ENCODE measurements around the gene UBE2QL1.

The UBE2QL1 gene

GRCh38 chr5:6488021-6488420, 39.4 kb downstream of the UBE2QL1 start:
- H3K9me3 ChIP-seq (ENCODE audit: control insufficient read depth, low read length), result no peaks in the 10 kb centered on the region
- H3K9ac ChIP-seq (ENCODE audit: low read length), result no peak overlapping the region
- no peaks in the 10 kb centered on the region for H3K27me3 ChIP-seq (ENCODE audit: control insufficient read depth, insufficient read depth, low read length)
- no peak overlapping the region for H3K4me3 ChIP-seq (ENCODE audit: low read length)
- H3K4me1 ChIP-seq (ENCODE audit: control insufficient read depth, insufficient read depth, low read length), result no peaks in the 10 kb centered on the region
- H3K36me3 ChIP-seq (ENCODE audit: control insufficient read depth, insufficient read depth, low read length), result no peaks in the 10 kb centered on the region

- Histone ChIP-seq H3K9ac (ENCODE audit: low read length) (no peak overlapping the region), H3K9me3 (ENCODE audit: control insufficient read depth, low read length) (no peaks in the 10 kb centered on the region), H3K27me3 (ENCODE audit: control insufficient read depth, insufficient read depth, low read length) (no peaks in the 10 kb centered on the region), H3K36me3 (ENCODE audit: control insufficient read depth, insufficient read depth, low read length) (no peaks in the 10 kb centered on the region), H3K4me1 (ENCODE audit: control insufficient read depth, insufficient read depth, low read length) (no peaks in the 10 kb centered on the region), H3K4me3 (ENCODE audit: low read length) (no peak overlapping the region)
Measured at GRCh38 chr5:6489643-6490185, 41.1 kb downstream of the UBE2QL1 start.

GRCh38 chr5:6490246-6490645, 41.6 kb downstream of the UBE2QL1 start:
- no peak overlapping the region for H3K9ac ChIP-seq (ENCODE audit: low read length)
- H3K27me3 ChIP-seq (ENCODE audit: control insufficient read depth, insufficient read depth, low read length), result no peaks in the 10 kb centered on the region
- peaks cover 4% of the 10 kb centered on the region for H3K4me1 ChIP-seq (ENCODE audit: control insufficient read depth, insufficient read depth, low read length)
- H3K36me3 ChIP-seq (ENCODE audit: control insufficient read depth, insufficient read depth, low read length), result no peaks in the 10 kb centered on the region
- no peaks in the 10 kb centered on the region for H3K9me3 ChIP-seq (ENCODE audit: control insufficient read depth, low read length)
- no peak overlapping the region for H3K4me3 ChIP-seq (ENCODE audit: low read length)

DNA sequence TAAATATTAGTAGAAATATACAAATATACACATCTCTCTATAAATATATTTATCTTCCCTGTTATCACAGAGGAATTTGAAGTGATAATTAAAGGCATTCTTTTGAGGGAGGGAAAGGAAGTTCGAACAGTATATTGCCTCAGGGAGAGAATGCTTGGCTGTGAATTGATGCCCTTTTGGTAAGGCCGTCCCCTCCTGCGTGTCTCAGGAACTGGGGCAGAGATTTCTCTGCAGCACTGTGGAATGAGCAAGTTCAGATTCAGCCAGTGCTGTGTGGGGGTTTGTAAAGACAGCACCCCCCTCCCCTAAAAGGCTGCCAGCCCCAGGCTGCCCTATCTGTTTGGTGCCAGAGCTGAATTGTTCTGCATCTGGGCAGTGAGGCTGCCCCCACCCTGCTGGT, 42.0 kb downstream of the UBE2QL1 start:
- Histone ChIP-seq H3K4me1 (ENCODE audit: control insufficient read depth, insufficient read depth, low read length) (peaks cover 6% of the 10 kb centered on the region), H3K36me3 (ENCODE audit: control insufficient read depth, insufficient read depth, low read length) (no peaks in the 10 kb centered on the region), H3K27me3 (ENCODE audit: control insufficient read depth, insufficient read depth, low read length) (no peaks in the 10 kb centered on the region), H3K9ac (ENCODE audit: low read length) (no peak overlapping the region), H3K9me3 (ENCODE audit: control insufficient read depth, low read length) (no peaks in the 10 kb centered on the region), H3K4me3 (ENCODE audit: low read length) (no peak overlapping the region)

DNA sequence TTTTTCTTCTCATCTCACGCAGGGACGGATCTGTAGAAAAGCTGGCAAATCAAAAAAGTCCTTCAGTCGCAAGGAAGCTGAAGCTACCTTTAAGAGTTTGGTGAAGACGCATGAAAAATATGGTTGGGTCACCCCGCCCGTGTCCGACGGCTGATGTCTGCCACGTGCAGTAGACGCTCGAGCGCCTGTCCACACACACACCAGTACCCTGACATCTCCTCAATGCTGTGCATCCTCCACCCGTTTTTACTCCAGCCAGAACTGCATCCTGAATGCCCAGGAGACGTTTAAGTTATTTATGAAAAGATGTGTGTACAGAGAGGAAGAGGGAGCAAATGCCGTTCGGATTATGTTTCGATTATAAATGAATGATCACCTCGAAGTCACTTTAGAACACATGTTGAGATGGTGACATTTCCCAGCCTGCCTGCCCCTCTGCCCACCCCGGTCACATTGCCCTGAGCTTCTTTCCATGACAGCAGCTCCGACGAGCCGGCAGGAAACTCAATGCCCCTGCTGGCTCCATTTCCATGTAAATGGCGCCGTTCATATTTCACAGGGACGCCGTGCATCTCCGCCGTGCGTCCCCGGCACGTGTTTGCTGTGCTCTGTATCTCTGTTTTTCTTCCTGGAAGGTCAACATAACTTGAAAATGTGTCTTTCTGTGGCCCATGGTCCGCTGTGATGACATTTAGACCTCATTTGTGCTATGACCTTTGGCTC, 42.7 kb downstream of the UBE2QL1 start:
- H3K9ac ChIP-seq (ENCODE audit: low read length), result no peak overlapping the region
- H3K9me3 ChIP-seq (ENCODE audit: control insufficient read depth, low read length), result no peaks in the 10 kb centered on the region
- peaks cover 6% of the 10 kb centered on the region for H3K4me1 ChIP-seq (ENCODE audit: control insufficient read depth, insufficient read depth, low read length)
- no peaks in the 10 kb centered on the region for H3K27me3 ChIP-seq (ENCODE audit: control insufficient read depth, insufficient read depth, low read length)
- no peak overlapping the region for H3K4me3 ChIP-seq (ENCODE audit: low read length)
- H3K36me3 ChIP-seq (ENCODE audit: control insufficient read depth, insufficient read depth, low read length), result no peaks in the 10 kb centered on the region

DNA sequence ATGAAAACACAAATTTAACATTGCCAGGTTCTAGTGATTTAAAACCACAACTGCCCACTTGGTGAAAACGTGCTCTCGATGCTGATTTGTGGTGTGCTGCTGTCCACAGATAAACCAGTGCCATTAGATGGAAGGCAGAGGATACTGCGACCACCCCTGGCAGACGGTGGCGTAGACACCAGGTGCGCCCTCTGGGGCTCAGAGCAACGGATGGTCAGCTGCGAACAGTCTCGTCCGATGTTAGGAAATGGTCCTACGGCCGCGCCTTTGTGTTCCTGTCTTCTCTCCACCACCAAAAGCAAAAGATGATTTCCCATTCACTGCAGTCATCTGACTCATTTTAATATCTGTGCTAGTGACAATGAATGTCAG, 43.2 kb downstream of the UBE2QL1 start:
- no peaks in the 10 kb centered on the region for H3K27me3 ChIP-seq (ENCODE audit: control insufficient read depth, insufficient read depth, low read length)
- H3K4me1 ChIP-seq (ENCODE audit: control insufficient read depth, insufficient read depth, low read length), result peaks cover 6% of the 10 kb centered on the region
- H3K36me3 ChIP-seq (ENCODE audit: control insufficient read depth, insufficient read depth, low read length), result no peaks in the 10 kb centered on the region
- no peak overlapping the region for H3K4me3 ChIP-seq (ENCODE audit: low read length)
- H3K9me3 ChIP-seq (ENCODE audit: control insufficient read depth, low read length), result no peaks in the 10 kb centered on the region
- H3K9ac ChIP-seq (ENCODE audit: low read length), result no peak overlapping the region

GRCh38 chr5:6492934-6493333, 44.3 kb downstream of the UBE2QL1 start:
- Histone ChIP-seq H3K9me3 (ENCODE audit: control insufficient read depth, low read length) (no peaks in the 10 kb centered on the region), H3K4me3 (ENCODE audit: low read length) (no peak overlapping the region), H3K27me3 (ENCODE audit: control insufficient read depth, insufficient read depth, low read length) (no peaks in the 10 kb centered on the region), H3K9ac (ENCODE audit: low read length) (no peak overlapping the region), H3K36me3 (ENCODE audit: control insufficient read depth, insufficient read depth, low read length) (no peaks in the 10 kb centered on the region), H3K4me1 (ENCODE audit: control insufficient read depth, insufficient read depth, low read length) (peaks cover 6% of the 10 kb centered on the region)

DNA sequence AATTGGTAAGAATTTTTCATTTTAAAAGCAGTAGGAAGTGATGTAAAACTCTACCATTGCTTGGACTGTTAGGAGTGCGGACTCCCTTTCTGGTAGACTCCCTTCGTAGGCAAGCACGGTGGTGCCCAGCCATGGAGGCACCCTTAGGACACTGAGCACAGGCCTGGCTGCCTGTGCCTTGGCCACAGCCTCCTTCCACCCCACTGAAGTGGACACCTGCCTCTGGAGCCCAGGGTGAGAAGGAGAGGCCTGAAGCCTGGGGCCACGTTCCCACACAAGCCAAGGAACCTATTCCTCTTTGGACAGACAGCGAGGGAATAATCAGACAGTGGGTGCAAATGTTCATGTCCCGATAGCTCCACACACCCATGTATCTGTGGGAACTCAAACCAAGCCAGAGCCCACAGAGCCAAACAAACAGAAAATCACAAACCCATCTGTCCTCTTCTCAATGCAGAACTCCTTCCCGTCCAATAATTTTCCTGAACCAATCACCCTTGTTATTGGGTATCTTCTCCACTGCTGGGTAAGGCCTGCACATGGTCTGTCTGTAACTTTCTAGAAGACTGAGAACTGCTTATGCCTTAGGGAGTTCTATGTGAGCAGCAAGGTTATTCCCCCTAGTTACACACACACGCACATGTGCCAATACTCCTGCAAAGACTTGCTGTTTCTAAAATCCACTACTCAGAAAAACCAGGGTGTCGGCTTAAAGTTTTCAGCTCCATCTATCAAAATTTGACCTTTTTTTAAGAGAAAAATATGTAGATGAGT, 45.2 kb downstream of the UBE2QL1 start:
- peaks cover 6% of the 10 kb centered on the region for H3K4me1 ChIP-seq (ENCODE audit: control insufficient read depth, insufficient read depth, low read length)

DNA sequence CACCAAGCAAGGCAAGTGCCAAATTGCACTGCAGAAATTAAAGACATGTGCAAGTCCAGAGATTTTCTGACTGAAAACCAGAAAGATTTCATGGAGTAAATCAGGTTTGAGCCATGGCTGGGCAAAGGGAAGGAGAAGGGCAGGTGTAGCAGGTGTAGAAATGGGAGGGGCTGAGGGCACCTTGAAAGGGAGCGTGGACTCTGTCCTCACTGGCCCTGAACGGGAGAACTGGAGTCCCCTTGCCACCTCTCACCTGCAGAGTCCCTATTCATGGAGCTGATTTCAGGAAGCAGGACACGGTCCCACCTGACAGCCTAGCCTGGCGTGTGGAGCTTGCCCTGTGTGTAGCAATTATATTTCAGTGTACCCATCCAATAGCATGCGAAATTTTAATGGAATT, 46.3 kb downstream of the UBE2QL1 start:
- no peaks in the 10 kb centered on the region for H3K27me3 ChIP-seq (ENCODE audit: control insufficient read depth, insufficient read depth, low read length)
- no peaks in the 10 kb centered on the region for H3K9me3 ChIP-seq (ENCODE audit: control insufficient read depth, low read length)
- H3K4me1 ChIP-seq (ENCODE audit: control insufficient read depth, insufficient read depth, low read length), result peaks cover 6% of the 10 kb centered on the region
- no peak overlapping the region for H3K4me3 ChIP-seq (ENCODE audit: low read length)
- no peaks in the 10 kb centered on the region for H3K36me3 ChIP-seq (ENCODE audit: control insufficient read depth, insufficient read depth, low read length)
- H3K9ac ChIP-seq (ENCODE audit: low read length), result no peak overlapping the region

More for the DNA sequence above, 45.2 kb downstream of the UBE2QL1 start:
- Histone ChIP-seq H3K9ac (ENCODE audit: low read length) (no peak overlapping the region), H3K9me3 (ENCODE audit: control insufficient read depth, low read length) (no peaks in the 10 kb centered on the region), H3K4me3 (ENCODE audit: low read length) (no peak overlapping the region), H3K27me3 (ENCODE audit: control insufficient read depth, insufficient read depth, low read length) (no peaks in the 10 kb centered on the region), H3K36me3 (ENCODE audit: control insufficient read depth, insufficient read depth, low read length) (no peaks in the 10 kb centered on the region)

- Histone ChIP-seq H3K9me3 (ENCODE audit: control insufficient read depth, low read length) (no peaks in the 10 kb centered on the region), H3K36me3 (ENCODE audit: control insufficient read depth, insufficient read depth, low read length) (no peaks in the 10 kb centered on the region), H3K4me1 (ENCODE audit: control insufficient read depth, insufficient read depth, low read length) (peaks cover 6% of the 10 kb centered on the region), H3K9ac (ENCODE audit: low read length) (no peak overlapping the region), H3K4me3 (ENCODE audit: low read length) (no peak overlapping the region), H3K27me3 (ENCODE audit: control insufficient read depth, insufficient read depth, low read length) (no peaks in the 10 kb centered on the region)
Measured at GRCh38 chr5:6495433-6496206, 47.0 kb downstream of the UBE2QL1 start.

DNA sequence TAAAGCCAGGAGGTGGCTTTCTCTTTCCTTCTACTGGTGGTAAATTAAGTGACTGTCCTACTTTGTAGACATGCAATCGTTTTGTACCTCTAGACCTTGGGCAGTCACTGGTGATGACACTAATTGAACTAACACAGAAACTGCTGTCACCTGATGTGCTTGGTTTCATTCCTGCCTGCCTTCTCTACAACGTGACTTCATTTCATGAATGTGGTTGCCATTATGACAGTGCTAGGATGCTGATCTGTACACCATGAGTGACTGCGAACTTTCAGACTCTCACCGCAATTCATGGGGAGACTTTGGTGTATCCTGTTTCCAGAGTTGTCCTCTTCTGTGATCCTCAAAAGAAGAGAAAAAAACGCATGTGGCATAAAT, 47.5 kb downstream of the UBE2QL1 start:
- no peaks in the 10 kb centered on the region for H3K27me3 ChIP-seq (ENCODE audit: control insufficient read depth, insufficient read depth, low read length)
- no peak overlapping the region for H3K9ac ChIP-seq (ENCODE audit: low read length)
- H3K4me1 ChIP-seq (ENCODE audit: control insufficient read depth, insufficient read depth, low read length), result peaks cover 6% of the 10 kb centered on the region
- no peaks in the 10 kb centered on the region for H3K36me3 ChIP-seq (ENCODE audit: control insufficient read depth, insufficient read depth, low read length)
- no peaks in the 10 kb centered on the region for H3K9me3 ChIP-seq (ENCODE audit: control insufficient read depth, low read length)
- H3K4me3 ChIP-seq (ENCODE audit: low read length), result no peak overlapping the region

DNA sequence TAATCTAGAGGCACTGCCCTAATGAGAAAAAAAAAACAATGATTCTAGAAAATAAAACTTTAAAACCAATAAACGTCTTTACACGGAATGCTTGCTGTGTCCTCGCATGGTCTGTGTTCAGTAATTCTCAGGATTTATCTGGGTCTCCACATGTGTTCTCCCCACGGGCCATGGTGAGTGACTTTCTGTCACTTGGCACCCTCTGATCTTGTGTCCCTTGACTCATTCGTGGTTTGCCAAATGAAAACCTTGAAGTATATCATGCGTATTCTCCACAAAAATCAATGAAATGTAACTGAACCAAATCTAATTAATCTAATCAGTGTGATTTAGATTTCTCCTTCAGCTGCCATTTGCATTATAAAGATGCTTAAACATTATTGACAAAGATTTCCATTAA, 48.0 kb downstream of the UBE2QL1 start:
- Histone ChIP-seq H3K4me1 (ENCODE audit: control insufficient read depth, insufficient read depth, low read length) (peaks cover 6% of the 10 kb centered on the region), H3K9ac (ENCODE audit: low read length) (no peak overlapping the region), H3K9me3 (ENCODE audit: control insufficient read depth, low read length) (no peaks in the 10 kb centered on the region), H3K27me3 (ENCODE audit: control insufficient read depth, insufficient read depth, low read length) (no peaks in the 10 kb centered on the region), H3K36me3 (ENCODE audit: control insufficient read depth, insufficient read depth, low read length) (no peaks in the 10 kb centered on the region), H3K4me3 (ENCODE audit: low read length) (no peak overlapping the region)
